Measurements from ENCODE around the gene MAGI3.

Gene MAGI3

DNA sequence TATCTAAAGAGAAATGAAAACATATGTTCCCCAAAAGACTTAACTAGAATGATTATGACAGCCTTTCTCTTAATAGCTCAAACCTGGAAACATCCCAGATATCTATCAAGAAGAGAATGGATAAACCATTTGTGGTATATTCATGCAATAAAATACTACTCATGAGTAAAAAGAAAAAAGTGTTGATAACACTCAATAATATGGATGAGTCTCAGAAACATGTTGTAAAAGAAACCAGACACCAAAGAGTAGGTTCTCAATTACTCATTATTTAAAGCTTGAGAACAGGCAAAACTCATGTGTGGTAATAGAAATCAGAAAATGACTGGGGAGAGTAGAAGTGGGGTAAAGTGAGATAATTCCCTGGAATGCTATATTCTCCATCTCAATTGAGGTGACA is 214.8 kb downstream of the MAGI3 start:
- Histone ChIP-seq H3K27ac (ENCODE audit: extremely low read depth, low read depth, low read length) (no peak overlapping the region), H3K4me3 (ENCODE audit: low read depth, low read length) (no peak overlapping the region), H3K36me3 (ENCODE audit: control insufficient read depth in 2 of 2, insufficient read depth in 1 of 2, low read length in 2 of 2) (no peaks in the 10 kb centered on the region), H3K4me1 (ENCODE audit: control insufficient read depth, insufficient read depth, low read length) (no peaks in the 10 kb centered on the region), H3K9me3 (ENCODE audit: control insufficient read depth, insufficient read depth, low read depth, low read length) (no peaks in the 10 kb centered on the region)
- CTCF ChIA-PET, result interaction anchor here (0.5 kb wide), 1 partner anchor 150 kb away, joined by 3 read pairs; no protein-coding TSS in a partner anchor
- TF ChIP-seq BCL11B (tag by site-specific recombination; IDR thresholded peaks at IDR 0.05; ENCODE audit: low read depth) (no peak), GLI2 (tag by site-specific recombination; IDR thresholded peaks at IDR 0.05; ENCODE audit: borderline replicate concordance, low read depth) (no peak), ZNF600 (tag by site-specific recombination; IDR thresholded peaks at IDR 0.05) (no peak), ZNF350 (tag by site-specific recombination; IDR thresholded peaks at IDR 0.05) (no peak), ZSCAN23 (tag by site-specific recombination; IDR thresholded peaks at IDR 0.05) (no peak), ZNF473 (tag by site-specific recombination; IDR thresholded peaks at IDR 0.05) (no peak), ZNF560 (tag by site-specific recombination; IDR thresholded peaks at IDR 0.05; ENCODE audit: borderline replicate concordance) (no peak), RBAK (tag by site-specific recombination; IDR thresholded peaks at IDR 0.05) (no peak)
- TF ChIP-seq, protein P1, sequence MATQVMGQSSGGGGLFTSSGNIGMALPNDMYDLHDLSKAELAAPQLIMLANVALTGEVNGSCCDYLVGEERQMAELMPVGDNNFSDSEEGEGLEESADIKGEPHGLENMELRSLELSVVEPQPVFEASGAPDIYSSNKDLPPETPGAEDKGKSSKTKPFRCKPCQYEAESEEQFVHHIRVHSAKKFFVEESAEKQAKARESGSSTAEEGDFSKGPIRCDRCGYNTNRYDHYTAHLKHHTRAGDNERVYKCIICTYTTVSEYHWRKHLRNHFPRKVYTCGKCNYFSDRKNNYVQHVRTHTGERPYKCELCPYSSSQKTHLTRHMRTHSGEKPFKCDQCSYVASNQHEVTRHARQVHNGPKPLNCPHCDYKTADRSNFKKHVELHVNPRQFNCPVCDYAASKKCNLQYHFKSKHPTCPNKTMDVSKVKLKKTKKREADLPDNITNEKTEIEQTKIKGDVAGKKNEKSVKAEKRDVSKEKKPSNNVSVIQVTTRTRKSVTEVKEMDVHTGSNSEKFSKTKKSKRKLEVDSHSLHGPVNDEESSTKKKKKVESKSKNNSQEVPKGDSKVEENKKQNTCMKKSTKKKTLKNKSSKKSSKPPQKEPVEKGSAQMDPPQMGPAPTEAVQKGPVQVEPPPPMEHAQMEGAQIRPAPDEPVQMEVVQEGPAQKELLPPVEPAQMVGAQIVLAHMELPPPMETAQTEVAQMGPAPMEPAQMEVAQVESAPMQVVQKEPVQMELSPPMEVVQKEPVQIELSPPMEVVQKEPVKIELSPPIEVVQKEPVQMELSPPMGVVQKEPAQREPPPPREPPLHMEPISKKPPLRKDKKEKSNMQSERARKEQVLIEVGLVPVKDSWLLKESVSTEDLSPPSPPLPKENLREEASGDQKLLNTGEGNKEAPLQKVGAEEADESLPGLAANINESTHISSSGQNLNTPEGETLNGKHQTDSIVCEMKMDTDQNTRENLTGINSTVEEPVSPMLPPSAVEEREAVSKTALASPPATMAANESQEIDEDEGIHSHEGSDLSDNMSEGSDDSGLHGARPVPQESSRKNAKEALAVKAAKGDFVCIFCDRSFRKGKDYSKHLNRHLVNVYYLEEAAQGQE (tag by site-specific recombination; IDR thresholded peaks at IDR 0.05), result no peak
- TF ChIP-seq, protein P2, sequence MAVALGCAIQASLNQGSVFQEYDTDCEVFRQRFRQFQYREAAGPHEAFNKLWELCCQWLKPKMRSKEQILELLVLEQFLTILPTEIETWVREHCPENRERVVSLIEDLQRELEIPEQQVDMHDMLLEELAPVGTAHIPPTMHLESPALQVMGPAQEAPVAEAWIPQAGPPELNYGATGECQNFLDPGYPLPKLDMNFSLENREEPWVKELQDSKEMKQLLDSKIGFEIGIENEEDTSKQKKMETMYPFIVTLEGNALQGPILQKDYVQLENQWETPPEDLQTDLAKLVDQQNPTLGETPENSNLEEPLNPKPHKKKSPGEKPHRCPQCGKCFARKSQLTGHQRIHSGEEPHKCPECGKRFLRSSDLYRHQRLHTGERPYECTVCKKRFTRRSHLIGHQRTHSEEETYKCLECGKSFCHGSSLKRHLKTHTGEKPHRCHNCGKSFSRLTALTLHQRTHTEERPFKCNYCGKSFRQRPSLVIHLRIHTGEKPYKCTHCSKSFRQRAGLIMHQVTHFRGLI (tag by site-specific recombination; IDR thresholded peaks at IDR 0.05), result no peak
- TF ChIP-seq, protein P3, sequence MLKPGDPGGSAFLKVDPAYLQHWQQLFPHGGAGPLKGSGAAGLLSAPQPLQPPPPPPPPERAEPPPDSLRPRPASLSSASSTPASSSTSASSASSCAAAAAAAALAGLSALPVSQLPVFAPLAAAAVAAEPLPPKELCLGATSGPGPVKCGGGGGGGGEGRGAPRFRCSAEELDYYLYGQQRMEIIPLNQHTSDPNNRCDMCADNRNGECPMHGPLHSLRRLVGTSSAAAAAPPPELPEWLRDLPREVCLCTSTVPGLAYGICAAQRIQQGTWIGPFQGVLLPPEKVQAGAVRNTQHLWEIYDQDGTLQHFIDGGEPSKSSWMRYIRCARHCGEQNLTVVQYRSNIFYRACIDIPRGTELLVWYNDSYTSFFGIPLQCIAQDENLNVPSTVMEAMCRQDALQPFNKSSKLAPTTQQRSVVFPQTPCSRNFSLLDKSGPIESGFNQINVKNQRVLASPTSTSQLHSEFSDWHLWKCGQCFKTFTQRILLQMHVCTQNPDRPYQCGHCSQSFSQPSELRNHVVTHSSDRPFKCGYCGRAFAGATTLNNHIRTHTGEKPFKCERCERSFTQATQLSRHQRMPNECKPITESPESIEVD (tag by site-specific recombination; IDR thresholded peaks at IDR 0.05), result no peak
- TF ChIP-seq, protein P4, sequence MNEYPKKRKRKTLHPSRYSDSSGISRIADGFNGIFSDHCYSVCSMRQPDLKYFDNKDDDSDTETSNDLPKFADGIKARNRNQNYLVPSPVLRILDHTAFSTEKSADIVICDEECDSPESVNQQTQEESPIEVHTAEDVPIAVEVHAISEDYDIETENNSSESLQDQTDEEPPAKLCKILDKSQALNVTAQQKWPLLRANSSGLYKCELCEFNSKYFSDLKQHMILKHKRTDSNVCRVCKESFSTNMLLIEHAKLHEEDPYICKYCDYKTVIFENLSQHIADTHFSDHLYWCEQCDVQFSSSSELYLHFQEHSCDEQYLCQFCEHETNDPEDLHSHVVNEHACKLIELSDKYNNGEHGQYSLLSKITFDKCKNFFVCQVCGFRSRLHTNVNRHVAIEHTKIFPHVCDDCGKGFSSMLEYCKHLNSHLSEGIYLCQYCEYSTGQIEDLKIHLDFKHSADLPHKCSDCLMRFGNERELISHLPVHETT (tag by site-specific recombination; IDR thresholded peaks at IDR 0.05), result no peak
- POLR2A ChIA-PET, result no interaction called here

DNA sequence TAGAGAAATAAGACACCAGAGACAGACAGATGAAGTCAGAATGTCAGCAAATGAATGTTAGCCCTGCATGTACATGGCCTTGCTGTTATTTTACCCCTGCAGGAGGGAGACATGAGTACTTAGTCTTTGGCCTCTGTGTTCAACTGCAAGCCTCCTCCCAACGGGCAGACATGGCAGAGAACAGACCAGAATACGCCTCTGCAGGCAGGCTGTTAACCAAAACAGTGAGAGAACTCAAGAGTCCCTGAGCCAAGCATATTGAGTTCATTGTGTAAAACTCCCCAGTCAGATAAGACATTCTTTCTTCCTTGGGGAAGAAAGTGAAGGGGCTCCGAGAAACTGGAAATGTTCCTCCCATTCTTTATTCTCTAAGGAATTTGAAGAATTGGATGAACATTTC is 218.1 kb downstream of the MAGI3 start:
- TF ChIP-seq ZNF354C (tag by site-specific recombination; IDR thresholded peaks at IDR 0.05; ENCODE audit: borderline replicate concordance, low read depth) (no peak), SP2 (tag by site-specific recombination; IDR thresholded peaks at IDR 0.05) (no peak), ZNF623 (tag by site-specific recombination; IDR thresholded peaks at IDR 0.05) (no peak)
- TF ChIP-seq, protein P5, sequence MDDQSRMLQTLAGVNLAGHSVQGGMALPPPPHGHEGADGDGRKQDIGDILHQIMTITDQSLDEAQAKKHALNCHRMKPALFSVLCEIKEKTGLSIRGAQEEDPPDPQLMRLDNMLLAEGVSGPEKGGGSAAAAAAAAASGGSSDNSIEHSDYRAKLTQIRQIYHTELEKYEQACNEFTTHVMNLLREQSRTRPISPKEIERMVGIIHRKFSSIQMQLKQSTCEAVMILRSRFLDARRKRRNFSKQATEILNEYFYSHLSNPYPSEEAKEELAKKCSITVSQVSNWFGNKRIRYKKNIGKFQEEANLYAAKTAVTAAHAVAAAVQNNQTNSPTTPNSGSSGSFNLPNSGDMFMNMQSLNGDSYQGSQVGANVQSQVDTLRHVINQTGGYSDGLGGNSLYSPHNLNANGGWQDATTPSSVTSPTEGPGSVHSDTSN (CRISPR knock-in tag; IDR thresholded peaks at IDR 0.05), result no peak
- ChIA-PET CTCF (interaction anchor here (0.7 kb wide), 1 partner anchor 188 kb away, joined by 3 read pairs; no protein-coding TSS in a partner anchor), POLR2A (no interaction called here)
- H3K4me3 ChIP-seq (ENCODE audit: low read depth, low read length), result no peak overlapping the region
- H3K9me3 ChIP-seq (ENCODE audit: control insufficient read depth, insufficient read depth, low read depth, low read length), result no peaks in the 10 kb centered on the region
- H3K36me3 ChIP-seq (ENCODE audit: control insufficient read depth in 2 of 2, insufficient read depth in 1 of 2, low read length in 2 of 2), result peaks cover 4 to 6% of the 10 kb centered on the region in 2 experiments; a peak in 2 of 3 replicates
- no peaks in the 10 kb centered on the region; the same call in 1 of the 2 replicates for H3K4me1 ChIP-seq (ENCODE audit: control insufficient read depth, insufficient read depth, low read length)
- no peak overlapping the region for H3K27ac ChIP-seq (ENCODE audit: extremely low read depth, low read depth, low read length)
